ENCODE results near the gene NBAS. TPM values are rescaled to one million over a fixed set of nuclear protein-coding genes. Genes with fewer than 3 reads are reported as not detected.
"Not testable (repeated sequence)": the region's sequence is repeated elsewhere in the genome, so short reads cannot be mapped to it uniquely, and the experiment has no call there.

The NBAS gene
- polyA plus RNA-seq, 1 donor from 2014 or later = 31.9 TPM

- Histone ChIP-seq H3K4me3 (ENCODE audit: low read length) (no peak overlapping the region), H3K9ac (ENCODE audit: low read length) (no peak overlapping the region), H3K4me2 (ENCODE audit: low read length) (no peak overlapping the region), H3K79me2 (replicated peaks; ENCODE audit: insufficient read depth, low read length) (no peaks in the 10 kb centered on the region), H3K9me2 (ENCODE audit: insufficient read depth, low read length) (no peaks in the 10 kb centered on the region), H2AFZ (ENCODE audit: low read depth, low read length) (no peak overlapping the region), H3K27me3 (ENCODE audit: insufficient read depth, low read depth, low read length) (no peaks in the 10 kb centered on the region), H3K27ac (ENCODE audit: low read length) (no peak overlapping the region), H4K20me1 (ENCODE audit: insufficient read depth) (no peaks in the 10 kb centered on the region), H3K36me3 (ENCODE audit: insufficient read depth, low read length) (no peaks in the 10 kb centered on the region), H3F3A (ENCODE audit: insufficient read depth, low read length, poor library complexity, severe bottlenecking) (no peaks in the 10 kb centered on the region), H3K9me3 (ENCODE audit: low read length) (no peaks in the 10 kb centered on the region)
- no peak for TF ChIP-seq TAF1 (IDR thresholded peaks at IDR 0.05; ENCODE audit: low read depth)
- TF ChIP-seq MXI1 (conservative IDR thresholded peaks at IDR 0.05; ENCODE audit: poor library complexity, severe bottlenecking) = no peak
- TF ChIP-seq POLR2AphosphoS5 (IDR thresholded peaks at IDR 0.05) = no peak
- TF ChIP-seq SMC3 (conservative IDR thresholded peaks at IDR 0.05; ENCODE audit: poor library complexity) = no peak
- TF ChIP-seq EP300 (conservative IDR thresholded peaks at IDR 0.05; ENCODE audit: poor library complexity, severe bottlenecking) = no peak
Observed at GRCh38 chr2:15448250-15448839, 112.8 kb downstream of the NBAS start.

GRCh38 chr2:15447381-15447780 is 113.8 kb downstream of the NBAS start:
- no peaks in the 10 kb centered on the region for H3K9me3 ChIP-seq (ENCODE audit: low read length)
- no peaks in the 10 kb centered on the region for H3K27me3 ChIP-seq (ENCODE audit: insufficient read depth, low read depth, low read length)
- H3K36me3 ChIP-seq (ENCODE audit: insufficient read depth, low read length) = no peaks in the 10 kb centered on the region
- H4K20me1 ChIP-seq (ENCODE audit: insufficient read depth) = no peaks in the 10 kb centered on the region
- no peak overlapping the region for H3K4me2 ChIP-seq (ENCODE audit: low read length)
- no peak overlapping the region for H3K27ac ChIP-seq (ENCODE audit: low read length)
- no peak overlapping the region for H3K9ac ChIP-seq (ENCODE audit: low read length)
- H3K9me2 ChIP-seq (ENCODE audit: insufficient read depth, low read length) = no peaks in the 10 kb centered on the region
- no peak overlapping the region for H3K4me3 ChIP-seq (ENCODE audit: low read length)
- H3K79me2 ChIP-seq (replicated peaks; ENCODE audit: insufficient read depth, low read length) = no peaks in the 10 kb centered on the region
- TF ChIP-seq RAD21 (conservative IDR thresholded peaks at IDR 0.05) = no peak
- H3F3A ChIP-seq (ENCODE audit: insufficient read depth, low read length, poor library complexity, severe bottlenecking) = no peaks in the 10 kb centered on the region
- H2AFZ ChIP-seq (ENCODE audit: low read depth, low read length) = no peak overlapping the region

- Histone ChIP-seq H3K4me3 (ENCODE audit: low read length) (no peak overlapping the region), H4K20me1 (ENCODE audit: insufficient read depth) (no peaks in the 10 kb centered on the region), H2AFZ (ENCODE audit: low read depth, low read length) (no peak overlapping the region), H3K27ac (ENCODE audit: low read length) (no peak overlapping the region), H3F3A (ENCODE audit: insufficient read depth, low read length, poor library complexity, severe bottlenecking) (no peaks in the 10 kb centered on the region), H3K9ac (ENCODE audit: low read length) (no peak overlapping the region), H3K36me3 (ENCODE audit: insufficient read depth, low read length) (no peaks in the 10 kb centered on the region), H3K4me2 (ENCODE audit: low read length) (no peak overlapping the region), H3K27me3 (ENCODE audit: insufficient read depth, low read depth, low read length) (no peaks in the 10 kb centered on the region), H3K9me2 (ENCODE audit: insufficient read depth, low read length) (no peaks in the 10 kb centered on the region), H3K79me2 (replicated peaks; ENCODE audit: insufficient read depth, low read length) (no peaks in the 10 kb centered on the region), H3K9me3 (ENCODE audit: low read length) (no peaks in the 10 kb centered on the region)
- no peak for TF ChIP-seq SMC3 (conservative IDR thresholded peaks at IDR 0.05; ENCODE audit: poor library complexity)
Observed at GRCh38 chr2:15446961-15447360, 114.2 kb downstream of the NBAS start.

GRCh38 chr2:15445891-15446562 is 115.1 kb downstream of the NBAS start:
- Histone ChIP-seq H3K4me3 (ENCODE audit: low read length) (no peak overlapping the region), H2AFZ (ENCODE audit: low read depth, low read length) (no peak overlapping the region)

GRCh38 chr2:15439768-15440524 is 121.2 kb downstream of the NBAS start:
- H2AFZ ChIP-seq (ENCODE audit: low read depth, low read length); H3K4me3 ChIP-seq (ENCODE audit: low read length); H3K27me3 ChIP-seq (ENCODE audit: insufficient read depth, low read depth, low read length); H3K36me3 ChIP-seq (ENCODE audit: insufficient read depth, low read length); H4K20me1 ChIP-seq (ENCODE audit: insufficient read depth); H3F3A ChIP-seq (ENCODE audit: insufficient read depth, low read length, poor library complexity, severe bottlenecking); H3K9me2 ChIP-seq (ENCODE audit: insufficient read depth, low read length); H3K9me3 ChIP-seq (ENCODE audit: low read length); H3K4me2 ChIP-seq (ENCODE audit: low read length); H3K9ac ChIP-seq (ENCODE audit: low read length); H3K27ac ChIP-seq (ENCODE audit: low read length); H3K79me2 ChIP-seq (replicated peaks; ENCODE audit: insufficient read depth, low read length): not testable (repeated sequence)

More at GRCh38 chr2:15445891-15446562, 115.1 kb downstream of the NBAS start:
- Histone ChIP-seq H3K36me3 (ENCODE audit: insufficient read depth, low read length) (no peaks in the 10 kb centered on the region), H3F3A (ENCODE audit: insufficient read depth, low read length, poor library complexity, severe bottlenecking) (no peaks in the 10 kb centered on the region), H3K9me3 (ENCODE audit: low read length) (no peaks in the 10 kb centered on the region), H4K20me1 (ENCODE audit: insufficient read depth) (no peaks in the 10 kb centered on the region), H3K27ac (ENCODE audit: low read length) (no peak overlapping the region), H3K4me2 (ENCODE audit: low read length) (no peak overlapping the region), H3K79me2 (replicated peaks; ENCODE audit: insufficient read depth, low read length) (no peaks in the 10 kb centered on the region), H3K9me2 (ENCODE audit: insufficient read depth, low read length) (no peaks in the 10 kb centered on the region), H3K9ac (ENCODE audit: low read length) (no peak overlapping the region), H3K27me3 (ENCODE audit: insufficient read depth, low read depth, low read length) (no peaks in the 10 kb centered on the region)
- TF ChIP-seq CTCF (IDR thresholded peaks at IDR 0.05; ENCODE audit: poor library complexity, severe bottlenecking) (no peak), TAF1 (IDR thresholded peaks at IDR 0.05; ENCODE audit: low read depth) (no peak)

GRCh38 chr2:15439366-15439765 is 121.8 kb downstream of the NBAS start:
- H3K9ac ChIP-seq (ENCODE audit: low read length); H3K4me3 ChIP-seq (ENCODE audit: low read length); H3K79me2 ChIP-seq (replicated peaks; ENCODE audit: insufficient read depth, low read length); H3F3A ChIP-seq (ENCODE audit: insufficient read depth, low read length, poor library complexity, severe bottlenecking); H2AFZ ChIP-seq (ENCODE audit: low read depth, low read length); H3K9me3 ChIP-seq (ENCODE audit: low read length); H4K20me1 ChIP-seq (ENCODE audit: insufficient read depth); H3K27me3 ChIP-seq (ENCODE audit: insufficient read depth, low read depth, low read length); H3K4me2 ChIP-seq (ENCODE audit: low read length); H3K36me3 ChIP-seq (ENCODE audit: insufficient read depth, low read length); H3K9me2 ChIP-seq (ENCODE audit: insufficient read depth, low read length); H3K27ac ChIP-seq (ENCODE audit: low read length): not testable (repeated sequence)

Measured in neural cell (in vitro differentiated cells).